Measurements from ENCODE around the gene TNPO2. TPM values are rescaled to one million over a fixed set of nuclear protein-coding genes. Genes with fewer than 3 reads are reported as not detected.
A peak's percentile ranks its signal among the peaks of the same experiment; 100 is the strongest.

TNPO2 gene
- total RNA-seq, 1 experiment from 2014 or later = 105 TPM

DNA sequence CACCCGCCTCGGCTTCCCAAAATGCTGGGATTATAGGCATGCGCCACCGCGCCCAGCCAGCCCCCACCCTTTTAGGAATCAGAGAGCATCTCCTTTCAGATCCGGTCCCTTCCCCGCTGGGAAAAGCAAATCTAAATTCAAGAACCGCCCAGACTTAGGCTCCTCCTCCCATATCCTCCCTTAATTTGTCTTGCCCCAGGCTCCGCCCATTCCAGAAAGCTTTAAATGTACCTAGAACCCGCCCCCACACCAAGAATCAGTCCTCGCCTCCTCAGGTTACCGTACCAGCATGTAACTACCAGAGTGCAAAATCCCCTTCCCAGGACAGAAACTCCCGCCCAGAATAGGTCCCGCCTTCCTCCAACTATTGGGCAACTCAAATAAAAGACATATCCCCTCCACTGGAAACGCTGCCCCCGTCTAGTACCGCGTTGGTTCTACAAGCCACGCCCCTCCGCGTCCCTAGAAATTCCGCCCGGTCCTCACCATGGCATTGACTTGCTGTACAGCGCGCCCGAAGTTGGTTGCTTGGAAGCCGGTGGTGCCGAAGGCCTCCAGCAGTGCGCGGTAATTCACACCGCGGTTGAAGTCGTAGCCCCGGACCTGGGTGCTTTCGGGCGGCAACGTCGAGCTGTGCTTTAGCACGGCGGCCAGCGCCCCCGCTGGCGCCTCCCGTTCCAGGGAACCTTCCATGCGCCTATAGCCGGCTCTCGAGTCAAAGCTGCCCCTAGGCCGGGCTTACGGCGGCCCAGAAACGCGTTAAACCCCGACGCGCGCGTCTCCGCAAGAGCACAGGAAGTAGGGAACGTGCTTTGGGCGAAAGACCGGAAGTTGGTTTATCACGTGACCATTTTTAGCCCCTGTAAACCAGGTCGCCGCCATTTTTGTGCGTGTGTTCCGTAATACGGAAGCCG, 42.4 kb downstream of the TNPO2 start, which contains the start of gene DHPS (continued):
- TF ChIP-seq RELA (CRISPR knock-in tag; IDR thresholded peaks at IDR 0.05; ENCODE audit: borderline replicate concordance) (no peak), NFYB (CRISPR knock-in tag; conservative IDR thresholded peaks at IDR 0.05; ENCODE audit: low read depth) (no peak), NFE2L1 (CRISPR knock-in tag; IDR thresholded peaks at IDR 0.05) (0 out of 2 replicates have a peak, but pooled peaks have one; percentile 18), SMAD4 (CRISPR knock-in tag; IDR thresholded peaks at IDR 0.05) (0 out of 2 replicates have a peak, but pooled peaks have one; percentile 23), MLX (CRISPR knock-in tag; IDR thresholded peaks at IDR 0.05) (peak; percentile 79; the same call in 1 of the 2 replicates), ETV6 (CRISPR knock-in tag; IDR thresholded peaks at IDR 0.05) (peak; percentile 62; the same call in 1 of the 2 replicates), ZNF317 (CRISPR knock-in tag; IDR thresholded peaks at IDR 0.05; ENCODE audit: borderline replicate concordance, low read depth) (0 out of 2 replicates have a peak, but pooled peaks have one; percentile 18), GTF2I (CRISPR knock-in tag; conservative IDR thresholded peaks at IDR 0.05) (no peak), SOX15 (CRISPR knock-in tag; IDR thresholded peaks at IDR 0.05) (no peak), ELF4 (CRISPR knock-in tag; IDR thresholded peaks at IDR 0.05; ENCODE audit: low read depth) (no peak), CBFB (CRISPR knock-in tag; IDR thresholded peaks at IDR 0.05; ENCODE audit: low read depth) (no peak), ERG (CRISPR knock-in tag; IDR thresholded peaks at IDR 0.05) (no peak), ZNF219 (CRISPR knock-in tag; IDR thresholded peaks at IDR 0.05; ENCODE audit: borderline replicate concordance) (peak; percentile 47; the same call in 1 of the 2 replicates), USF1 (CRISPR knock-in tag; IDR thresholded peaks at IDR 0.05) (peak; percentile 94), NR1H2 (CRISPR knock-in tag; IDR thresholded peaks at IDR 0.05) (no peak)
- TF ChIP-seq, protein P1, sequence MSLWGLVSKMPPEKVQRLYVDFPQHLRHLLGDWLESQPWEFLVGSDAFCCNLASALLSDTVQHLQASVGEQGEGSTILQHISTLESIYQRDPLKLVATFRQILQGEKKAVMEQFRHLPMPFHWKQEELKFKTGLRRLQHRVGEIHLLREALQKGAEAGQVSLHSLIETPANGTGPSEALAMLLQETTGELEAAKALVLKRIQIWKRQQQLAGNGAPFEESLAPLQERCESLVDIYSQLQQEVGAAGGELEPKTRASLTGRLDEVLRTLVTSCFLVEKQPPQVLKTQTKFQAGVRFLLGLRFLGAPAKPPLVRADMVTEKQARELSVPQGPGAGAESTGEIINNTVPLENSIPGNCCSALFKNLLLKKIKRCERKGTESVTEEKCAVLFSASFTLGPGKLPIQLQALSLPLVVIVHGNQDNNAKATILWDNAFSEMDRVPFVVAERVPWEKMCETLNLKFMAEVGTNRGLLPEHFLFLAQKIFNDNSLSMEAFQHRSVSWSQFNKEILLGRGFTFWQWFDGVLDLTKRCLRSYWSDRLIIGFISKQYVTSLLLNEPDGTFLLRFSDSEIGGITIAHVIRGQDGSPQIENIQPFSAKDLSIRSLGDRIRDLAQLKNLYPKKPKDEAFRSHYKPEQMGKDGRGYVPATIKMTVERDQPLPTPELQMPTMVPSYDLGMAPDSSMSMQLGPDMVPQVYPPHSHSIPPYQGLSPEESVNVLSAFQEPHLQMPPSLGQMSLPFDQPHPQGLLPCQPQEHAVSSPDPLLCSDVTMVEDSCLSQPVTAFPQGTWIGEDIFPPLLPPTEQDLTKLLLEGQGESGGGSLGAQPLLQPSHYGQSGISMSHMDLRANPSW (CRISPR knock-in tag; conservative IDR thresholded peaks at IDR 0.05; ENCODE audit: low read depth) = no peak
- TF ChIP-seq, protein P2, sequence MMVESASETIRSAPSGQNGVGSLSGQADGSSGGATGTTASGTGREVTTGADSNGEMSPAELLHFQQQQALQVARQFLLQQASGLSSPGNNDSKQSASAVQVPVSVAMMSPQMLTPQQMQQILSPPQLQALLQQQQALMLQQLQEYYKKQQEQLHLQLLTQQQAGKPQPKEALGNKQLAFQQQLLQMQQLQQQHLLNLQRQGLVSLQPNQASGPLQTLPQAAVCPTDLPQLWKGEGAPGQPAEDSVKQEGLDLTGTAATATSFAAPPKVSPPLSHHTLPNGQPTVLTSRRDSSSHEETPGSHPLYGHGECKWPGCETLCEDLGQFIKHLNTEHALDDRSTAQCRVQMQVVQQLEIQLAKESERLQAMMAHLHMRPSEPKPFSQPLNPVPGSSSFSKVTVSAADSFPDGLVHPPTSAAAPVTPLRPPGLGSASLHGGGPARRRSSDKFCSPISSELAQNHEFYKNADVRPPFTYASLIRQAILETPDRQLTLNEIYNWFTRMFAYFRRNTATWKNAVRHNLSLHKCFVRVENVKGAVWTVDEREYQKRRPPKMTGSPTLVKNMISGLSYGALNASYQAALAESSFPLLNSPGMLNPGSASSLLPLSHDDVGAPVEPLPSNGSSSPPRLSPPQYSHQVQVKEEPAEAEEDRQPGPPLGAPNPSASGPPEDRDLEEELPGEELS (CRISPR knock-in tag; IDR thresholded peaks at IDR 0.05) = peak; percentile 91
- TF ChIP-seq, protein P3, sequence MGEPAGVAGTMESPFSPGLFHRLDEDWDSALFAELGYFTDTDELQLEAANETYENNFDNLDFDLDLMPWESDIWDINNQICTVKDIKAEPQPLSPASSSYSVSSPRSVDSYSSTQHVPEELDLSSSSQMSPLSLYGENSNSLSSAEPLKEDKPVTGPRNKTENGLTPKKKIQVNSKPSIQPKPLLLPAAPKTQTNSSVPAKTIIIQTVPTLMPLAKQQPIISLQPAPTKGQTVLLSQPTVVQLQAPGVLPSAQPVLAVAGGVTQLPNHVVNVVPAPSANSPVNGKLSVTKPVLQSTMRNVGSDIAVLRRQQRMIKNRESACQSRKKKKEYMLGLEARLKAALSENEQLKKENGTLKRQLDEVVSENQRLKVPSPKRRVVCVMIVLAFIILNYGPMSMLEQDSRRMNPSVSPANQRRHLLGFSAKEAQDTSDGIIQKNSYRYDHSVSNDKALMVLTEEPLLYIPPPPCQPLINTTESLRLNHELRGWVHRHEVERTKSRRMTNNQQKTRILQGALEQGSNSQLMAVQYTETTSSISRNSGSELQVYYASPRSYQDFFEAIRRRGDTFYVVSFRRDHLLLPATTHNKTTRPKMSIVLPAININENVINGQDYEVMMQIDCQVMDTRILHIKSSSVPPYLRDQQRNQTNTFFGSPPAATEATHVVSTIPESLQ (CRISPR knock-in tag; IDR thresholded peaks at IDR 0.05) = no peak
- TF ChIP-seq, protein P4, sequence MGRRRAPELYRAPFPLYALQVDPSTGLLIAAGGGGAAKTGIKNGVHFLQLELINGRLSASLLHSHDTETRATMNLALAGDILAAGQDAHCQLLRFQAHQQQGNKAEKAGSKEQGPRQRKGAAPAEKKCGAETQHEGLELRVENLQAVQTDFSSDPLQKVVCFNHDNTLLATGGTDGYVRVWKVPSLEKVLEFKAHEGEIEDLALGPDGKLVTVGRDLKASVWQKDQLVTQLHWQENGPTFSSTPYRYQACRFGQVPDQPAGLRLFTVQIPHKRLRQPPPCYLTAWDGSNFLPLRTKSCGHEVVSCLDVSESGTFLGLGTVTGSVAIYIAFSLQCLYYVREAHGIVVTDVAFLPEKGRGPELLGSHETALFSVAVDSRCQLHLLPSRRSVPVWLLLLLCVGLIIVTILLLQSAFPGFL (CRISPR knock-in tag; IDR thresholded peaks at IDR 0.05; ENCODE audit: borderline replicate concordance) = no peak
- TF ChIP-seq, protein P5, sequence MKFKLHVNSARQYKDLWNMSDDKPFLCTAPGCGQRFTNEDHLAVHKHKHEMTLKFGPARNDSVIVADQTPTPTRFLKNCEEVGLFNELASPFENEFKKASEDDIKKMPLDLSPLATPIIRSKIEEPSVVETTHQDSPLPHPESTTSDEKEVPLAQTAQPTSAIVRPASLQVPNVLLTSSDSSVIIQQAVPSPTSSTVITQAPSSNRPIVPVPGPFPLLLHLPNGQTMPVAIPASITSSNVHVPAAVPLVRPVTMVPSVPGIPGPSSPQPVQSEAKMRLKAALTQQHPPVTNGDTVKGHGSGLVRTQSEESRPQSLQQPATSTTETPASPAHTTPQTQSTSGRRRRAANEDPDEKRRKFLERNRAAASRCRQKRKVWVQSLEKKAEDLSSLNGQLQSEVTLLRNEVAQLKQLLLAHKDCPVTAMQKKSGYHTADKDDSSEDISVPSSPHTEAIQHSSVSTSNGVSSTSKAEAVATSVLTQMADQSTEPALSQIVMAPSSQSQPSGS (CRISPR knock-in tag; IDR thresholded peaks at IDR 0.05; ENCODE audit: borderline replicate concordance, low read depth) = 0 out of 2 replicates have a peak, but pooled peaks have one; percentile 19
- TF ChIP-seq, protein P6, sequence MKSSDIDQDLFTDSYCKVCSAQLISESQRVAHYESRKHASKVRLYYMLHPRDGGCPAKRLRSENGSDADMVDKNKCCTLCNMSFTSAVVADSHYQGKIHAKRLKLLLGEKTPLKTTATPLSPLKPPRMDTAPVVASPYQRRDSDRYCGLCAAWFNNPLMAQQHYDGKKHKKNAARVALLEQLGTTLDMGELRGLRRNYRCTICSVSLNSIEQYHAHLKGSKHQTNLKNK (CRISPR knock-in tag; IDR thresholded peaks at IDR 0.05) = no peak

Measured in WTC11 (cell line).